GM10266 (cell line): ENCODE measurements around the gene PER1.
A peak's percentile ranks its signal among the peaks of the same experiment; 100 is the strongest.

Source experiments
- DNase-seq: peaks from one replicate; pipeline ENCODE4 v3.0.0; 2012; ENCODE audit errors: extremely low spot score
- TF ChIP-seq, protein P1 (sequence below): IDR thresholded peaks from 2 replicates; pipeline ENCODE4 v1.5.1; 2012; ENCODE audit warnings: mild to moderate bottlenecking, low read depth; ENCODE audit not compliant: control insufficient read depth, insufficient read depth; ENCODE audit errors: missing control alignments

PER1 gene

DNA sequence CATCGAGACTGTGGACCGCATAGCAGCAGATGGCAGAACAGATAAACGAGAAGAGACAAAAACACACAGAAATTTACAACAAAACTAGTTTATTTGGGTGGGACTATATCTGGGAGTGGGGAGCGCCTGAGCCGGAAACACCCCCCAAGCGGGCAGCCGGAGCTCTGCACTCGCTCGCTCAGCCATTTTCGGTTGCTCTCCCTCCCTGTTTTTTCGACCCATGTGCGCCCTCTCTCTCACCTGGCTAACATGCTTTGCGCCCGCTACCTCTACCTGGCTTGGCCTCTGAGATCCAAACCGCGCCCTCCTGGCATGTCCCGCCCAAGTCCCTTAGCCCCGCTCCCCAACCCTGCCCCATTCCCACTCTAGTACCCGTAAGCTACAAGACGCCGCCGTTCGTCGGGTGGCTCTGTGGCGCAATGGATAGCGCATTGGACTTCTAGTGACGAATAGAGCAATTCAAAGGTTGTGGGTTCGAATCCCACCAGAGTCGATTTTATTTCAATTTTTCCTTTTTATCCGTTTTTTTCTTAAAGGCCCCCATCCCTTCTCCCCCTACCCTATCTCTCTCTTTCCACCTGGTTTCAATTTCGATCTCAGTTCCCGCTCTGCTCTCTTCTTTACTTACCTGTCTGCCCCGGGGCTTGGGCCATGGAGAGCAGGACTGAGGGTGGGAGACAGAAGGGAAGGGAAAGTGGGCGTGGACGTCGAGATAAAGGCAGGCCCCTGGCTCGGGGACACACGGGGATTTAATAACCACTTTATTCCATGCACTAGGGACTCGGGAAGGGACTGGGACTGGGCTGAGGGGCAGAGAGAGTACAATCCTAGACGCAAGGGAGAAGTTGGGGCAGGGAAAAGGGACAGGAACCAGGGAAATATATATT lies 31.4 kb downstream of the PER1 start:
- DNase-seq, result peak; percentile 70
- TF ChIP-seq, protein P1, sequence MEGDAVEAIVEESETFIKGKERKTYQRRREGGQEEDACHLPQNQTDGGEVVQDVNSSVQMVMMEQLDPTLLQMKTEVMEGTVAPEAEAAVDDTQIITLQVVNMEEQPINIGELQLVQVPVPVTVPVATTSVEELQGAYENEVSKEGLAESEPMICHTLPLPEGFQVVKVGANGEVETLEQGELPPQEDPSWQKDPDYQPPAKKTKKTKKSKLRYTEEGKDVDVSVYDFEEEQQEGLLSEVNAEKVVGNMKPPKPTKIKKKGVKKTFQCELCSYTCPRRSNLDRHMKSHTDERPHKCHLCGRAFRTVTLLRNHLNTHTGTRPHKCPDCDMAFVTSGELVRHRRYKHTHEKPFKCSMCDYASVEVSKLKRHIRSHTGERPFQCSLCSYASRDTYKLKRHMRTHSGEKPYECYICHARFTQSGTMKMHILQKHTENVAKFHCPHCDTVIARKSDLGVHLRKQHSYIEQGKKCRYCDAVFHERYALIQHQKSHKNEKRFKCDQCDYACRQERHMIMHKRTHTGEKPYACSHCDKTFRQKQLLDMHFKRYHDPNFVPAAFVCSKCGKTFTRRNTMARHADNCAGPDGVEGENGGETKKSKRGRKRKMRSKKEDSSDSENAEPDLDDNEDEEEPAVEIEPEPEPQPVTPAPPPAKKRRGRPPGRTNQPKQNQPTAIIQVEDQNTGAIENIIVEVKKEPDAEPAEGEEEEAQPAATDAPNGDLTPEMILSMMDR, result peak; percentile 22

DNA sequence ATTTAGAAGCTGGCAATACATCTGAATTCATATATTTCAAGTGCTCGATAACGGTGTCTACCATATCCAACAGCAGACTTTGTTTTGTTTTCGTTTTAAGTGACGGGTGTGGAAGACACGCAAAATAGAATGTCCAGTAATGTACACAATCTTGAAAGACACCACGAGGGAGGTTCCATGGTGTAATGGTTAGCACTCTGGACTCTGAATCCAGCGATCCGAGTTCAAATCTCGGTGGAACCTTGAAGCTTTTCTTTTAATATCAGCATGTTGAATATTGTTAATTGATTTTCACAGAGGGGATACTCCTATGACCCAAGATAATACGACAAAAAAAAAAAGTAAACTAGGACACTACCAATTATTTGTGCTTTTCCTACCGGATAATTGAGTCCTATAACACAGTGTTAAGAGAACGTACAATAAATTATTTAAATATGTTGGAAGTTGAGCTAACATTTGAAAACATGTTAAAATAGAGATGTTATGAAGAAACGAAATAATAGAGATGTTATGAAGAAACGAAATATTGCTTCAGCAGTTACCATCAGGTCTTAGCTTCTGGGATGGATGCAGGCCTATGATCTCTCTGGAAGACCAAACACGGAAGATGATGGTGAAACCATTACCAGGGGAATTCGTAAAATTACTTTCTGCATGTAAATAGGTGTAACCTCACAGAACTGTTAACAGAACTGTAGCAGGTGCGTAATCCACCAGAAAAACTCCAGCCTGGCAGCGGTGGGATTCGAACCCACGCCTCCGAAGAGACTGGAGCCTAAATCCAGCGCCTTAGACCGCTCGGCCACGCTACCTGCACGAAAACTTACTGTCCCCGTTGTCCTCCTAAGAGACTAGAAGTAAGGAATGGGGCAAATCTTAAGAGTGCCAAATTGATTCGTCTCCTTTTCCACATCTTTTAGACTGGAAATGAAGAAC lies 32.4 kb downstream of the PER1 start:
- TF ChIP-seq, protein P1, result no peak
- peak; percentile 77 for DNase-seq

GRCh38 chr17:8118769-8119580 lies 33.2 kb downstream of the PER1 start:
- TF ChIP-seq, protein P1, result peak; percentile 82
- peak; percentile 86 for DNase-seq

GRCh38 chr17:8117980-8118768 lies 34.0 kb downstream of the PER1 start, which contains the start of gene ALOXE3:
Gene ALOXE3, minus strand, starts transcription at chr17:8118514. Its CDS starts 524 bp downstream, at chr17:8117990.
- TF ChIP-seq, protein P1, result no peak
- DNase-seq, result no peak

DNA sequence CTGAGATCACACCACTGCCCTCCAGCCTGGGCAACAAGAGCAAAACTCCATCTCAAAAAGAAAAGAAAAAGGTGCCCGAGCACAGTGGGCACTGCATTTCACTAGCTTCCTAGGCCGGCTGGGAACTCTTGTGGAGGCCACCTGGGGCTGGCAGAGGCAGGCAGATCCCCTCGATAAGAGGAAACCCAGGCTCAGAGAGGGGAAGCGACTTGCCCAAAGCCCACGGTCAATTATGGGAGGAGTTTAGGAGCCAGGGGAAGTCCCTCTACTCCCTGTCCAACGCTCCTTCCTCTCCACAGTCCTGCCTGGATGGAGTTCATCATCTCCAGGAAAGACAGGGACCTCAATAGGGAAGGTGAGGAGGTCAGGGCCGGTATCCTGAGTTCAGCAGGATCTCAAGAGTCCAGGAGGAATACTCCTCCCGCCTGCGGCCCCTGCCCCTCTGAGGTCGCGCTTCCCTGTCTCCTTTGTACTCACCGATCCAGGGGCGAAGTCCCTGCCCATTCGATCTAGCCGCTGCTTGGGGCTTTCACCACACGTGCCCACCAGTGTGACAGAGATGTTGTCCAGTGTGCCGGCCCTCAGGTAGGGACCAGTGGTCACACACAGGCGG lies 34.7 kb downstream of the PER1 start:
- DNase-seq, result no peak
- TF ChIP-seq, protein P1, result no peak

GRCh38 chr17:8116776-8117175 lies 35.4 kb downstream of the PER1 start:
- DNase-seq, result no peak
- TF ChIP-seq, protein P1, result no peak
